Neural progenitor cell (in vitro differentiated cells): ENCODE data around the gene LRRC52.

Experiments used
- CTCF ChIP-seq: fragments of 200-600 bp; sonication (generic); IDR thresholded peaks from 2 replicates; pipeline ENCODE4 v1.5.1; 2017; ENCODE audit warnings: antibody characterized with exemption, mild to moderate bottlenecking
- EZH2phosphoT487 ChIP-seq: fragments of 200-600 bp; sonication (generic); IDR thresholded peaks from 2 replicates; pipeline ENCODE4 v1.6.1; 2017; ENCODE audit warnings: antibody characterized with exemption

GRCh38 chr1:165610866-165611265 lies 67.1 kb downstream of the LRRC52 start:
- TF ChIP-seq CTCF (no peak), EZH2phosphoT487 (no peak)
